ENCODE measurements around the gene ATG3.

- no peak for TF ChIP-seq CTCF (conservative IDR thresholded peaks at IDR 0.05)
- no peak for TF ChIP-seq ZFX (IDR thresholded peaks at IDR 0.05)
These were observed 58.3 kb downstream of the ATG3 start for GRCh38 chr3:112503304-112503972.
